GM18868 (cell line): ENCODE measurements around the gene IQCF2.
"Not testable (repeated sequence)": the region's sequence is repeated elsewhere in the genome, so short reads cannot be mapped to it uniquely, and the experiment has no call there.

Source experiments
- ATAC-seq: cut with Tn5 transposase; IDR thresholded peaks from one replicate; pipeline ENCODE4 v1.9.1; 2021; ENCODE audit warnings: mild to moderate bottlenecking, moderate library complexity; ENCODE audit not compliant: unreplicated experiment

The IQCF2 gene

GRCh38 chr3:51876186-51876585, 14.8 kb downstream of the IQCF2 start:
- no peak for ATAC-seq

- no peak for ATAC-seq
Measured at GRCh38 chr3:51879937-51880336, 18.5 kb downstream of the IQCF2 start.

- ATAC-seq, result no peak
Measured at GRCh38 chr3:51886447-51886846, 25.0 kb downstream of the IQCF2 start.

- no peak for ATAC-seq
Measured at GRCh38 chr3:51887620-51888019, 26.2 kb downstream of the IQCF2 start.

- no peak for ATAC-seq
Measured at GRCh38 chr3:51888463-51889105, 27.2 kb downstream of the IQCF2 start.

- no peak for ATAC-seq
Measured at GRCh38 chr3:51891242-51892039, 30.0 kb downstream of the IQCF2 start.

GRCh38 chr3:51894391-51894790, 33.0 kb downstream of the IQCF2 start:
- no peak for ATAC-seq

- no peak for ATAC-seq
Measured at GRCh38 chr3:51894939-51895338, 33.5 kb downstream of the IQCF2 start.

GRCh38 chr3:51896607-51897305, 35.3 kb downstream of the IQCF2 start:
- no peak for ATAC-seq

GRCh38 chr3:51897391-51897790, 36.0 kb downstream of the IQCF2 start:
- ATAC-seq, result no peak

- ATAC-seq, result not testable (repeated sequence)
Measured at GRCh38 chr3:51900043-51900442, 38.6 kb downstream of the IQCF2 start.

- ATAC-seq, result not testable (repeated sequence)
Measured at GRCh38 chr3:51902361-51902760, 40.9 kb downstream of the IQCF2 start.

GRCh38 chr3:51904034-51904823, 42.8 kb downstream of the IQCF2 start:
- no peak for ATAC-seq

- ATAC-seq, result no peak
Measured at GRCh38 chr3:51908026-51908425, 46.6 kb downstream of the IQCF2 start.
